Effector CD8-positive, alpha-beta T cell (primary cell): ENCODE data around the gene GRID1.

Source experiments
- DNase-seq: peaks from one replicate; lab custom pipeline; 2025; lab: John Stamatoyannopoulos, UW

Gene GRID1

GRCh38 chr10:85811405-85811804 is 555.2 kb downstream of the GRID1 start:
- no peak for DNase-seq

GRCh38 chr10:85810674-85811073 is 555.9 kb downstream of the GRID1 start:
- no peak for DNase-seq

GRCh38 chr10:85795460-85795859 is 571.1 kb downstream of the GRID1 start:
- no peak for DNase-seq

GRCh38 chr10:85794553-85794952 is 572.0 kb downstream of the GRID1 start:
- DNase-seq: no peak

- DNase-seq: no peak
Observed at GRCh38 chr10:85792533-85792858, 574.1 kb downstream of the GRID1 start.

GRCh38 chr10:85791818-85792532 is 574.6 kb downstream of the GRID1 start:
- DNase-seq: no peak

- DNase-seq: no peak
Observed at GRCh38 chr10:85789982-85790789, 576.4 kb downstream of the GRID1 start.

- no peak for DNase-seq
Observed at GRCh38 chr10:85789125-85789524, 577.5 kb downstream of the GRID1 start.

GRCh38 chr10:85788570-85788969 is 578.0 kb downstream of the GRID1 start:
- no peak for DNase-seq

GRCh38 chr10:85787881-85788280 is 578.7 kb downstream of the GRID1 start:
- no peak for DNase-seq

GRCh38 chr10:85787393-85787792 is 579.2 kb downstream of the GRID1 start:
- DNase-seq: no peak

GRCh38 chr10:85786401-85786899 is 580.1 kb downstream of the GRID1 start:
- DNase-seq: no peak

- DNase-seq: no peak
Observed at GRCh38 chr10:85784792-85785191, 581.8 kb downstream of the GRID1 start.

- DNase-seq: no peak
Observed at GRCh38 chr10:85781404-85781803, 585.2 kb downstream of the GRID1 start.

- DNase-seq: no peak
Observed at GRCh38 chr10:85778074-85778473, 588.5 kb downstream of the GRID1 start.

GRCh38 chr10:85767891-85768290 is 598.7 kb downstream of the GRID1 start:
- DNase-seq: no peak

- no peak for DNase-seq
Observed at GRCh38 chr10:85764108-85764507, 602.5 kb downstream of the GRID1 start.

GRCh38 chr10:85761906-85762445 is 604.6 kb downstream of the GRID1 start:
- DNase-seq: no peak

- no peak for DNase-seq
Observed at GRCh38 chr10:85741626-85742300, 624.8 kb downstream of the GRID1 start.

GRCh38 chr10:85735997-85736396 is 630.6 kb downstream of the GRID1 start:
- no peak for DNase-seq

- no peak for DNase-seq
Observed at GRCh38 chr10:85734791-85735190, 631.8 kb downstream of the GRID1 start.

- DNase-seq: no peak
Observed at GRCh38 chr10:85724215-85724614, 642.4 kb downstream of the GRID1 start.
